Activated naive CD8-positive, alpha-beta T cell treated with anti-CD3 and anti-CD28 coated beads, Interleukin-2, amount 50 U/mL, for 24 hours (primary cell): ENCODE data around the gene OR1E1.
"Not testable (repeated sequence)": the region's sequence is repeated elsewhere in the genome, so short reads cannot be mapped to it uniquely, and the experiment has no call there.

Source experiments
- ATAC-seq: fragments of 150-1000 bp; cut with Tn5 transposase; one replicate; pipeline ENCODE4 v1.10.0; 2021
- DNase-seq: peaks from one replicate; pipeline ENCODE4 v3.0.0; 2021
- H3K27ac Mint-ChIP-seq: one replicate; pipeline ENCODE4 v1.8.0; 2021; ENCODE audit warnings: mild to moderate bottlenecking, mixed read lengths
- H3K27me3 Mint-ChIP-seq: one replicate; pipeline ENCODE4 v1.8.0; 2021; ENCODE audit warnings: mixed read lengths
- H3K36me3 Mint-ChIP-seq: one replicate; pipeline ENCODE4 v1.8.0; 2021; ENCODE audit warnings: low read depth, mixed read lengths
- H3K4me1 Mint-ChIP-seq: one replicate; pipeline ENCODE4 v1.8.0; 2021; ENCODE audit warnings: mixed read lengths
- H3K4me3 Mint-ChIP-seq: one replicate; pipeline ENCODE4 v1.8.0; 2021; ENCODE audit warnings: mild to moderate bottlenecking, moderate library complexity, mixed read lengths
- H3K9me3 Mint-ChIP-seq: one replicate; pipeline ENCODE4 v1.8.0; 2021; ENCODE audit warnings: mixed read lengths

Gene OR1E1

DNA sequence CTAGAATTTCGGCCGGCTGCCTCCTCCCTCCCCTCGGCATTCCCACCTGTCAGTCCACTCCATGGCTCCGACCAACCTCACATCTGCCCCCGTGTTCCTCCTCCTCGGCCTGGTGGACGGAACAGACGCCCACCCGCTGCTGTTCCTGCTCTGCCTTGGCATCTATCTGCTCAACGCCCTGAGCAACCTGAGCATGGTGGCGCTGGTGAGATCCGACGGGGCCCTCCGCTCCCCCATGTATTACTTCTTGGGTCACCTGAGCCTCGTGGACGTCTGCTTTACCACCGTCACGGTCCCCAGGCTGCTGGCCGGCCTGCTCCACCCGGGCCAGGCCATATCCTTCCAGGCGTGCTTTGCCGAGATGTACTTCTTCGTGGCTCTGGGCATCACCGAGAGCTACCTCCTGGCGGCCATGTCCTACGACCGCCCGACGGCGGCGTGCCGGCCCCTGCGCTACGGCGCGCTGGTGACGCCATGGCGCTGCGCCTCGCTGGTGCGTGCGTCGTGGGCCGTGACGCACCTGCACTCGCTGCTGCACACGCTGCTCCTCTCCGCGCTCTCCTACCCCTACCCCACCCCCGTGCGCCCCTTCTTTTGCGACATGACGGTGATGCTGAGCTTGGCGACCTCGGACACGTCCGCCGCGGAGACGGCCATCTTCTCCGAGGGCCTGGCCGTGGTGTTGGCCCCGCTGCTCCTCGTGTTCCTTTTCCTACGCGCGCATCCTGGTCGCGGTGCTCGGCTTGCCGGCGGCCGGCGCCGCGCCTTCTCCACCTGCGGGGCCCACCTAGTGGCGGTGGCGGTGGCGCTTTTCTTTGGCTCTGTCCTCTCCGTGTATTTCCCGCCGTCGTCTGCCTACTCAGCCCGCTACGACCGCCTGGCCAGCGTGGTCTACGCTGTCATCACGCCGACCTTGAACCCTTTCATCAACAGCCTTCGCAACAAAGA, 12.1 kb downstream of the OR1E1 start, which contains the start of gene OR3A2:
Gene OR3A2 (minus strand): TSS at position 440 of the 948 bp plus-strand sequence.
- H3K4me3 Mint-ChIP-seq: peak within 1 kb of the TSS; percentile 80
- H3K9me3 Mint-ChIP-seq: peaks cover 4% of the 10 kb centered on the region
- H3K4me1 Mint-ChIP-seq: peaks cover 2% of the 10 kb centered on the region
- H3K27me3 Mint-ChIP-seq: peaks cover 29% of the 10 kb centered on the region
- DNase-seq (peak; percentile 36), ATAC-seq (peak; percentile 92)
- H3K36me3 Mint-ChIP-seq: peaks cover 1% of the 10 kb centered on the region
- peak within 1 kb of the TSS; percentile 44 for H3K27ac Mint-ChIP-seq

DNA sequence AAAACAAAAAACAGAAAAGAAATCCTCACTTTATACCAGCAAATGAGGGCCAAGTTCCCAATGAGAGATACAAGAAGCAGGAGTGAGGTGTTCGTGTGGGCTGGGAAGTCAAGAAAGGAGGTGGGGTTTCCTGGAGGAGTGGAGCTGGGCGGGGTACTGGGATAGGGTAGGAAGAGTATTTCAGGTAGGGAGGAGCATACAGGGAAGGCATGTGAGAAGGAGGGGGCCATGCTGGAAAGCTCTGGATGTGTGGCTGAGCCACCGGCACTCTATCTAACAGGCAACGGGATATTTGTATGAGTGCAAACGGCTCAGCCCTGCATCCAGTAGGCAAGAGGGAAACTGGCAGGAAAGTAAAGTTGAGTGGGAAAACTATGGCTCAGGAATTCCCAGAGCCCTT, 16.3 kb downstream of the OR1E1 start:
- H3K9me3 Mint-ChIP-seq: peaks cover 3% of the 10 kb centered on the region

DNA sequence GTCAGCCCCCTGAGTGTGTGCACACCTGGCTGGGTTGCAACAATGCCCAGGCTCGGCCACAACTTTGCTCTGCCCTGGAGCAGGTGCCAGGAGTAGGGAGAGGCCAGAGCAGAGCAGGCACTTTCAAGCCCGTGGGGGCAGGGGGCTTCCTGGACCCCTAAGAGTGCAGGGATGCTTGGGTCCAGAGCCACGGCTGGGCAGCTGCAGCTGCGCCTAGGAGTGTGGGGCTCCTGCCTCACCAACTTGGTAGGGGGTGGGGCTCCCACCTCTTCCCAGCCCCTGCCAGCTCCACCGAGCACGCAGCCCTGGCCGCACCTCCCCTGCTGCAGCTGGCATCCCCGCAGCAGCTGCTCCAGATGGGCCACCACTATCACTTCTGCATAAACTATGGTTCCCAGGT, 19.9 kb downstream of the OR1E1 start:
- Mint-ChIP-seq H3K36me3 (peaks cover 13% of the 10 kb centered on the region), H3K27me3 (peaks cover 9% of the 10 kb centered on the region), H3K4me3 (no peak overlapping the region), H3K27ac (no peak overlapping the region), H3K4me1 (no peaks in the 10 kb centered on the region), H3K9me3 (peaks cover 16% of the 10 kb centered on the region)
- DNase-seq (no peak), ATAC-seq (no peak)

More for the DNA sequence above, 16.3 kb downstream of the OR1E1 start:
- peaks cover 7% of the 10 kb centered on the region for H3K36me3 Mint-ChIP-seq
- H3K4me1 Mint-ChIP-seq: peaks cover 2% of the 10 kb centered on the region
- ATAC-seq (no peak), DNase-seq (no peak)
- H3K27me3 Mint-ChIP-seq: peaks cover 27% of the 10 kb centered on the region
- H3K27ac Mint-ChIP-seq: no peak overlapping the region
- no peak overlapping the region for H3K4me3 Mint-ChIP-seq

DNA sequence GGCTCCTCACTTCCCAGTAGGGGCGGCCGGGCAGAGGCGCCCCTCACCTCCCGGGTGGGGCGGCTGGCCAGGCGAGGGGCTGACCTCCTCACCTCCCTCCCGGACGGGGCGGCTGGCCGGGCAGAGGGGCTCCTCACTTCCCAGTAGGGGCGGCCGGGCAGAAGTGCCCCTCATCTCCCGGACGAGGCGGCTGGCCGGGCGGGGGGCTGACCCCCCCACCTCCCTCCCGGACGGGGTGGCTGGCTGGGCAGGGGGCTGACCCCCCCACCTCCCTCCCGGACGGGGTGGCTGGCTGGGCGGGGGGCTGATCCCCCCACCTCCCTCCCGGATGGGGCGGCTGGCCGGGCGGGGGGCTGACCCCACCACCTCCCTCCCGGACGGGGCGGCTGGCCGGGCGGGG, 27.0 kb downstream of the OR1E1 start:
- not testable (repeated sequence) for DNase-seq, ATAC-seq, H3K4me3 Mint-ChIP-seq, H3K4me1 Mint-ChIP-seq, H3K27ac Mint-ChIP-seq
- Mint-ChIP-seq H3K9me3 (peaks cover 43% of the 10 kb centered on the region), H3K27me3 (peaks cover 20% of the 10 kb centered on the region), H3K36me3 (peaks cover 11% of the 10 kb centered on the region)
